Measurements from ENCODE around the gene ZNF571.

ZNF571 gene

DNA sequence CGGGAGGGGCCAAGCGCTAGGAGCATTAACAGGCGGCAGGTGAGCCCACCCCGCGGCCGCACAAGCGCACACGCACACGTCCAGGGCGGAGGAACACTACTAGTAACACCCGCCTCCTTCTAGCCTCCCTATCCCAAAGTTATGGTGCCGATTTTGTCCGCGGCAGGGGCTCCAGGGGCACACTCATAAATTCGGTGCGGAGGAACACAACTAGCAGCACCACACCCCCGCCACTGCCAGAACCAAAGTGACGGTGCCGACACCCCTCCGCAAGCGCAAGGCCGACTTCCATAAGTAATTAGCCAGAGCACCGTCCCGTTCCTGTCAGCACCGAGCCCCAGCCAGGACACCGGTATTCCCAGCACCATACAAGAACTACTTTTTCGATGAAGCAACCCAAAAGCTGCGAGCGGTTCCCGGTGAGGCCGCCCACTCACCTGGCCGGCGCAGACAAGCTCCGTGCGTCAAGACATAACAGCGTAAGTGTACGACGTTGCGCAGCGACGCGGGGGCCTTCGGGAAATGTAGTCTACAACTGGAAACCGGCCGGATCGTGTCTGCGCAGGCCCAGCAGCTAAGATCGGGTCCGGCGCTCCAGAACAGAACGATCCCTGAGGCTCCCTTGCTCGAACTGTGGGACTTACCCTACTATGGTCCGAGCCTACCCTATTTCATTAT is at the start of gene ZNF571, which contains the start of gene ZNF540:
Gene ZNF571, minus strand, starts transcription at position 489 of the 678 bp plus-strand sequence. CDS start 8,116 bp downstream, outside the sequence.
Gene ZNF540, plus strand, starts transcription at position 573 of the 678 bp plus-strand sequence. CDS start 3,572 bp downstream, outside the sequence.
- peak; percentile 87 to 90 for DNase-seq (ENCODE audit: low read depth in 2 of 2)

DNA sequence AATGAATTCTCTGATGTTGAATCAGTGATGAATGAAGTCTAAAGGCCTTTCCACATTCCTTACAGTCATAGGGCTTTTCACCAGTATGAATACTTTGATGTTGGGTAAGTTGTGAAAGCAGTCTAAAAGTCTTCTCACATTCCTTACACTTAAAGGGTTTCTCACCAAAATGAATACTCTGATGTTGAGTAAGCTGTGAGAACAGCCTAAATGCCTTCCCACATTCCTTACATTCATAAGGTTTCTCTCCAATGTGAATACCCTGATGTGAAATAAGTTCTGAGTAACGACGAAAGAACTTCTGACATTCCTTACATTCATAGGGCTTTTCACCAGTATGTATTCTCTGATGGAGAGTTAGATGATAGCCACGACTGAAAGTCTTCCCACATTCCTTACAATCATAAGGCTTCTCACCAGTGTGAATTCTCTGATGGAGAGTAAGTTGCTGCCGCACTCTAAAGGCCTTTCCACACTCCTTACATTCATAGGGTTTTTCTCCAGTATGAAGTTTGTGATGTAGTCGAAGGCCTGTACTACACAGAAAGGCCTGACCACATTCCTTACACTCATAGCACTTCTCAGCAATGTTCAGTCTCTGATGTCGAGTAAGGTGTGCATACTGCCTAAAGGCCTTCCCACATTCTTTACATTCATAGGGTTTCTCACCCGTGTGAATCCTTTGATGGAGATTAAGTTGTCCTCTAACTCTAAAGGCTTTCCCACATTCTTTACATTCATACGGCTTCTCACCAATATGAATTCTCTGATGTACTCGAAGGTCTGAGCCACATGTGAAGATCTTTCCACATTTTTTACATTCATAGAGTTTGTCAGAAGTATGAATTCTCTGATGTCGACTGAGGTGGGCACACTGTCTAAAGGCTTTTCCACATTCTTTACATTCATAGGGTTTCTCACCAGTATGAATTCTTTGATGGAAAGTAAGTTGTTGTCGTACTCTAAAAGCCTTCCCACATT is 40.8 kb upstream of the ZNF571 start:
- DNase-seq (ENCODE audit: low read depth in 2 of 2), result no peak

- DNase-seq (ENCODE audit: low read depth in 2 of 2), result peak; percentile 31 to 46
Observed at GRCh38 chr19:37594982-37595382, 390 bp upstream of the ZNF571 start.

GRCh38 chr19:37593996-37594303 is 642 bp downstream of the ZNF571 start:
- no peak for DNase-seq (ENCODE audit: low read depth in 2 of 2)

DNA sequence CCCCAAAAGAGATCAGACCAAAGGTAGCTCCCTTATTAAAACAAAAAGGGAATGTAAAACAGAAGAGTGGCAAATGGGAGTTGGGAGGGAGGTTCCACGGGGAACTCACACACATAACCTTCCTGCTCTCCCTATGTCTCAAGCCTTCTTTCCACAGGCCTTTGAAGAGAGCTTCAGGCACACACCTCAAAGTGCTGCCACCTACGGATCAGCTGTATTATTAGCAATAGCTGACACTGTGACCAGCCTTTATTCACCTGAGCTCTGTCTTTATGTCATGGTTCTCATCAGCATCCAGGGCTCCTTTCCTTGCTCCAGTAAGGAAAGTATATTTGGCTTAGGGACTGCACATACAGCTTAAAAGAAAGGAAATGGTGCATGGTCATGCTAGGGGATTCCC is 11.3 kb downstream of the ZNF571 start:
- DNase-seq (ENCODE audit: low read depth in 2 of 2), result no peak

GRCh38 chr19:37572203-37572602 is 22.4 kb downstream of the ZNF571 start:
- no peak for DNase-seq (ENCODE audit: low read depth in 2 of 2)

- no peak for DNase-seq (ENCODE audit: low read depth in 2 of 2)
Observed at GRCh38 chr19:37565370-37565669, 29.3 kb downstream of the ZNF571 start.

DNA sequence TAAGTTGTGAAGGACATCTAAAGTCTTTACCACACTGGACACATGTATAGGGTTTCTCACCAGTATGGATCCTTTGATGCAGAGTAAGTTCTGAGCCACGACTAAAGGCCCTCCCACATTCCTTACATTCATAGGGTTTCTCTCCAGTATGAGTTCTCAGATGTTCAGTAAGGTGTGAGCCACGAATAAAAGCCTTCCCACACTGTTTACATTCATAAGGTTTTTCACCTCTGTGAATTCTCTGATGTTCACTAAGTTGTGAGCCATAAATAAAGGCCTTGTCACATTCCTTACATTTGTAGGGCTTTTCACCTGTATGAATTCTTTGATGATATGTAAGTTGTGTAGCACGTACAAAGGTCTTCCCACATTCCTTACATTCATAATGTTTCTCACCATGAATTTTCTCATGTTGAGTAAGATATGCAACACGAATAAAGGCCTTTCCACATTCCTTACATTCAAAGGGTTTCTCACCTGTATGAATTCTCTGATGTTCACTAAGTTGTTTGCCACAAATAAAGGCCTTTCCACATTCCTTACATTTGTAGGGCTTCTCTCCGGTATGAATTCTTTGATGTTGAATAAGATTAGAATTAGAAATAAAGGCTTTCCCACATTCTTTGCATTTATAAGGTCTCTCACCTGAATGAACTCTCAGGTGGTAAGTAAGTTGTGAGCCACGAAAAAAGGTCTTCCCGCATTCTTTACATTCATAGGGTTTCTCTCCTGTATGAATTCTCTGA is 29.8 kb downstream of the ZNF571 start:
- DNase-seq (ENCODE audit: low read depth in 2 of 2), result no peak

GRCh38 chr19:37563518-37563917 is 31.1 kb downstream of the ZNF571 start:
- no peak for DNase-seq (ENCODE audit: low read depth in 2 of 2)

- DNase-seq (ENCODE audit: low read depth in 2 of 2), result peak; percentile 32 to 55
Observed at GRCh38 chr19:37551129-37551993, 43.2 kb downstream of the ZNF571 start.

GRCh38 chr19:37537391-37537947 is 57.1 kb downstream of the ZNF571 start:
- DNase-seq (ENCODE audit: low read depth in 2 of 2), result no peak

GRCh38 chr19:37519890-37520289 is 74.7 kb downstream of the ZNF571 start:
- no peak for DNase-seq (ENCODE audit: low read depth in 2 of 2)
